Measurements from ENCODE around the gene EPN2.
"Not testable (repeated sequence)": the region's sequence is repeated elsewhere in the genome, so short reads cannot be mapped to it uniquely, and the experiment has no call there.

Gene EPN2

GRCh38 chr17:19268611-19269010 is 31.4 kb downstream of the EPN2 start:
- DNase-seq (ENCODE audit: low read depth) = no peak

DNA sequence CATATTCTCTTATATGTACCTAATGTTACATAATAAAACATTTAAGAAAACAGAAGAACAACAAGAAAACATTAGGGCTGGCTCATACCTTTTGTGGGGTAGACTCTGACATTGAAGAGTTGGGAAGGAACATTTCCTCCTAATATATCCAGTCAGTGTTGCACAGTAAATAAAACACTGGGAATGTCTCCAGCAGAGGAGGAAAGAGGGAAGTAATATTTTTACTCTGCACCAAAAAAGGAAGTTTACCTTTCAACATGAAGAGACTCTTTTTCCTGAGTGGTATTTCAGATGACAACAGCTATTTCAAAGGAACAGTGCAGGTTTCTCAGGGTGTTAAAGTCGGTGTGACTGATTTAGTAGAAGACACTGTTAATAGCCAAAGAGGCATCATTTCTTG is 31.9 kb downstream of the EPN2 start:
- DNase-seq (ENCODE audit: low read depth) = no peak

DNA sequence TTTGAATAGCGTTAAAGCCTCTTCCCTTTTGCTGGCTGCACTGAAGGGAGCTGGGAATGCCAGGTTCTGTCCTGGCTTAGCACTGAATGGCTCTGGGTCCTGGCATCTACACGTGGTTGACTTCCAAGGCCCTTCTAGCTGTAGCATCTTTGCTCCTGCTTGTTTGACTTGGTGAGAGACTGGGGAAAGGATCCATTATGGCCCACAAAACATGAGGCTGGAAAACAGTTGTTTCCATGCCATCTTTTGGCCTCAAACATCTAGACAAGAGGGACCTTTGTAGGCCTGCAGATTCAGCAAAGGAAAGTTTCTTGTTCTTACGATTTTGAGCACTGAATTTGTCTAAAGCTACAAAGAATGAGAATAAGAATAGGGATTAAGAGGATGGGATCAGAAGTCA is 32.5 kb downstream of the EPN2 start:
- no peak for DNase-seq (ENCODE audit: low read depth)

GRCh38 chr17:19270347-19270703 is 33.2 kb downstream of the EPN2 start:
- DNase-seq (ENCODE audit: low read depth) = no peak

DNA sequence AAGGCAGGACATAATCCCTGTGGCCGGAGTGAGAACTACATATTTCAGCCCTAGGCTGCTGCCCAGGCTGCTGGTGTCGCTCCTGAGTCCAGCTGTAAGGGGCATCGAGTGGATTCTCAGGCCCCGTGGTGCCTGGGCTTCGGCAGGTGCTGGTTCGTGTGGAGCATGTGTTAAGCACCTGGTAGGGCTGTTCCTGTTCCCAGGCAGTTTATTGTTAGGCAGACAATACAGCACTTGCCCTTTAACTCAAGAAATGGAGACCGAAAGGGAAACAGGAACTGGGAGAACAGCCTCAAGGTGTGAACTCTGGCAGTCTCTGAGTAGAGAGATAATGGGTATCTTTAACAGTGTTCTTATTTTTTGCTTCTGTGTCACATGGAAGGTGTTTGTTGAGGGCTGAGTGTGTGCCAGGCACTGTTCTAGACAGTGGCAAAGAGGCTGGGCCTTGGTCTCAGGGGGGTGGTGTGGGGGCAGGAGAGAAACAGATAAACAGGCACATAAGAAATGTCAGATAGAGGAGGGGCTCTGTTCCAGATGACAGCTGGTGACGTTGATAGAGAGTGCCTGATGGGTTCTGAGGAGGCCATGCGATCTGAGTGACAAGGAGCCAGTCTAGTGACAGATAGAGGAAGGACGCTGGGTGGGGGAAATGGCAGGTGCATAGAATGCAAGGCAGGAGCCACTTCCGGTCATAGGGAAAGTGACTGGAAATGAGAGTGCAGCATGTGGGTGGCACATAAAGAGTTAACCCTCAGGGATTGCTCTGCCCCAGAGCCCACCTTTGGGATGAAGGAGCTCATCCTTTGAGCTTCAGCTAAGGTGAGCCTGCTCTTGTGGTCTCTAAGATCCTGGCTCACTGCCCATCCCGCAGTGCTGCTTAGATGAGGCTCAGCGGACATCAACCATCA is 33.8 kb downstream of the EPN2 start:
- no peak for DNase-seq (ENCODE audit: low read depth)

DNA sequence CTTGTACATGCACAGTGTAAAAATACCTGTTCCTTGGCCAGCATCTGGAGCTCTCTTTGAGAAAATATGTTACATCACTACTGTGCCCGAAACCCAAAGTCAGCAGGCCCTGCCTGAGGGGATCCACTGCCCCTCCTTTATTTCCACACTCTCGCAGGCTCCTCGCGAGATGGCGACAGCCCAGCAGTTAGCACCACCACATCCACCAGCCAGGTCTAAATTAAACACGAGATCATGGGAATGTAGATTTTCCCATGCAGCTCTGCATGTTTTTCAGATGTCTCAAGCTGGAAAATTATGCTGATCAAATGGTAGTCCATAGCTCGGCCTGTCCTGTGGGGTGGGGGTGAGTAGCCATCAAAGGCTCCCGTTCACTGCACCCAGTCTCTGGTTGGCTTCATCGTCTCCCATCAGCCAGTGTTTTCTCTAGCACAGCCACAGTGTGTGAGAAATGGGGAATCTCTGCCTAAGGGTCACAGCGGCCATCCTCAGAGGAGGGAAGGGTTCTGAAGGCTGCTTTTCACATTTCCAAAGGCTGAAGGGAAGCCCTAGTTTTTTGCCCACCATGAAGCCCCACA is 34.7 kb downstream of the EPN2 start:
- DNase-seq (ENCODE audit: low read depth) = no peak

DNA sequence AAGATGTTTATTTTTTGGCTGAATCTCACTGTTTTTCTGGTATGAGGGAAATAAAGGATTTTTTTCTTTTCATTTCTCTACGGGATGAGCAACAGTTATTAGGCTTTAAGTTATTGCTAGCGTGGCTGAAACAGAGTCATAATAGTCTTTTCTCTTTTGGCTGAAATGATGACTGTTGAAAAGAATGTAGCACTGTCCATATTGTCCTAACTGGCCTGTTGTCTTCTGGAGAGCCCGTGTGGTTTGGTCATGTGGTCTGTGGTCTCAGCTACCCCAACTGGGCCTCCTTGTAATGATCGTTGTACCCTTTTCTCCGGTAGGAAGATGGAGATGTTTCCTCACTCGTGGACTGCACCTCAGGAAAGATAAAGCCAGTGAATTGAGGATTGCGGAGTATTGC is 36.6 kb downstream of the EPN2 start:
- DNase-seq (ENCODE audit: low read depth) = no peak

- DNase-seq (ENCODE audit: low read depth) = no peak
These were observed 37.7 kb downstream of the EPN2 start for GRCh38 chr17:19274893-19275292.

DNA sequence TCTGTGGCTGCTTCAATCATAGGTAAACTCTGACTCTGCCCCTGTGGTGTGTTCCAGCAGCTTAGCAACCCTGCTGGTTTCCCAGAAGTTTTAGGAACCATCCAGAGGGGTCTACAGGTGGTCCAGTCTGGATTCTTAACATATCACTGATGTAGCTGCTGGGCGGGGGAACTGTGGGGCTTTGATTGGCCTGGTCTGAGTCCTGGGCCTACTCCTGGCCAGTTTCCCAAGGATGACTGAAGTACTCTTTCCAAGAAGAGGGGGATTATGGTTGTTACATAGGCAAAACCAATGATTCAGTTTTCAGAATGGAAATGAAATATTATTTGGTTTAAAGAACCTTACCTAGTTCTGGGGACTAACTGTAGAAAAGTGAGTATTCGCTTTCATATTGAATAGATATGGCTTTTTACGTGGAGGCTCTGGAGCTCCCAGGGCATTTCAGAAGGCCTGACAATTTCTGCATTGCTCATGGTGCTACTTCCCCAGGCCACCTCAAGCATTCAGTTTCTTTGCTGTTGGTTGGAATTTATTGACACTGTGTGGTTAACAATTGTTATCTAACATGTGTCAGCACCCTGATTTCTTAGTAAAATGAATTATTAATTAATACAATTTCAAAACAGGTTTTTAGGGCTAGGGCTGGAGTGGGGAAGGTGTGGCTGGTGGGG is 38.4 kb downstream of the EPN2 start:
- no peak for DNase-seq (ENCODE audit: low read depth)

DNA sequence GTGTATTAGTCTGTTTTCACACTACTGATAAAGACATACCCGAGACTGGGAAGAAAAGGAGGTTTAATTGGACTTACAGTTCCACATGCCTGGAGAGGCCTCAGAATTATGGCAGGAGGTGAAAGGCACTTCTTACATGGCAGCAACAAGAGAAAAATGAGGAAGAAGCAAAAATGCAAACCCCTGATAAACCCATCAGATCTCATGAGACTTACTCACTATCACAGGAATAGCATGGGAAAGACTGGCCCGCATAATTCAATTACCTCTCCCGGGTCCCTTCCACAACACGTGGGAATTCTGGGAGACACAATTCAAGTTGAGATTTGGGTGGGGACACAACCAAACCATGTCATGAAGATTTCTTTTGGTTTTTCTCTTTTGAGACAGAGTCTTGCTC is 41.1 kb downstream of the EPN2 start:
- not testable (repeated sequence) for DNase-seq (ENCODE audit: low read depth)

- DNase-seq (ENCODE audit: low read depth) = no peak
These were observed 41.6 kb downstream of the EPN2 start for GRCh38 chr17:19278729-19279128.

- DNase-seq (ENCODE audit: low read depth) = no peak
These were observed 44.0 kb downstream of the EPN2 start for GRCh38 chr17:19281161-19281560.

GRCh38 chr17:19284005-19284959 is 47.1 kb downstream of the EPN2 start:
- DNase-seq (ENCODE audit: low read depth) = no peak

- no peak for DNase-seq (ENCODE audit: low read depth)
These were observed 48.2 kb downstream of the EPN2 start for GRCh38 chr17:19285213-19285900.

- DNase-seq (ENCODE audit: low read depth) = no peak
These were observed 49.7 kb downstream of the EPN2 start for GRCh38 chr17:19286751-19287341.

DNA sequence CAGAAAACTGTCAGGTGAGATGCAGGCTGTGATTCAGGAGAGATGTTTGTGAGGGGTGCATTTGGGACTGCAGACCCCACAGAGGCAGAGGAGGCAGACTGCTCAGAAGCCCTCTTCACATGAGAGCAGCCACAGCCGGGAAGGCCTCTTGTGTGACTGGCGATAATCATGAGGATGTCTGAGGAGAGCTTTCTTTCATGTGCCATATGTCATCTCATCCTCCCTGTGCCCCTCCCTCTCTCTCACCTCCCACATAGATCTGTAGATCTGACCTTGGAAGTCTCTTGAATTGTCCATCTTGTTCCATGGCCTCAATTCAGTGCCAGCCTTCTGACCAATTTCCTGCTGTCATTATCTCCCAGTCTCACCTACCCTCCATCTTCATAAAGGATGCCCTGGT is 50.5 kb downstream of the EPN2 start:
- no peak for DNase-seq (ENCODE audit: low read depth)

GRCh38 chr17:19288453-19288852 is 51.3 kb downstream of the EPN2 start:
- DNase-seq (ENCODE audit: low read depth) = no peak

- DNase-seq (ENCODE audit: low read depth) = no peak
These were observed 53.0 kb downstream of the EPN2 start for GRCh38 chr17:19290066-19290705.

- no peak for DNase-seq (ENCODE audit: low read depth)
These were observed 54.6 kb downstream of the EPN2 start for GRCh38 chr17:19291646-19292376.

GRCh38 chr17:19292377-19292711 is 55.2 kb downstream of the EPN2 start:
- DNase-seq (ENCODE audit: low read depth) = no peak
